Activated naive CD8-positive, alpha-beta T cell treated with anti-CD3 and anti-CD28 coated beads, Interleukin-2, amount 50 U/mL, for 24 hours (primary cell): Measurements from ENCODE around the gene ZSWIM5.
"Not testable (repeated sequence)": the region's sequence is repeated elsewhere in the genome, so short reads cannot be mapped to it uniquely, and the experiment has no call there.

Source experiments
- ATAC-seq: fragments of 150-1000 bp; cut with Tn5 transposase; one replicate; pipeline ENCODE4 v1.10.0; 2021
- DNase-seq: peaks from one replicate; pipeline ENCODE4 v3.0.0; 2021
- H3K27ac Mint-ChIP-seq: one replicate; pipeline ENCODE4 v1.8.0; 2021; ENCODE audit warnings: mild to moderate bottlenecking, mixed read lengths
- H3K27me3 Mint-ChIP-seq: one replicate; pipeline ENCODE4 v1.8.0; 2021; ENCODE audit warnings: mixed read lengths
- H3K36me3 Mint-ChIP-seq: one replicate; pipeline ENCODE4 v1.8.0; 2021; ENCODE audit warnings: low read depth, mixed read lengths
- H3K4me1 Mint-ChIP-seq: one replicate; pipeline ENCODE4 v1.8.0; 2021; ENCODE audit warnings: mixed read lengths
- H3K4me3 Mint-ChIP-seq: one replicate; pipeline ENCODE4 v1.8.0; 2021; ENCODE audit warnings: mild to moderate bottlenecking, moderate library complexity, mixed read lengths
- H3K9me3 Mint-ChIP-seq: one replicate; pipeline ENCODE4 v1.8.0; 2021; ENCODE audit warnings: mixed read lengths

The ZSWIM5 gene

DNA sequence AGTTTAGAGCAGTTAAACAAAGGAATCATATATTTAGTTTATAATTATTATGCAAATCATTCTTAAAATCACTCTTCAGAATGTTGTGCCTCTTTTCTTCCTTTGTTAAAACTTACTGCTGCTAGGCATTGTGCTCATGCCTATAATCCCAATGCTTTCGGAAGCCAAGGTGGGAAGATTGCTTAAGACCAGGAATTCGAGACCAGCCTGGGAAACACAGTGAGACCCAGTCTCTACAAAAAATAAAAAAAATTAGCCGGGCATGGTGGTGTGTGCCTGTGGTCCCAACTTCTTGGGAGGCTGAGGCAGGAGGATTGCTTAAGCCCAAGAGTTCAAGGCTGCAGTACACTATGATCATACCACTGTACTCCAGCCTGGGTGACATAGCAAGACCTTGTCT is 33.6 kb downstream of the ZSWIM5 start:
- no peak for DNase-seq
- Mint-ChIP-seq H3K36me3 (no peaks in the 10 kb centered on the region), H3K9me3 (no peaks in the 10 kb centered on the region), H3K4me1 (no peaks in the 10 kb centered on the region), H3K4me3 (no peak overlapping the region), H3K27ac (no peak overlapping the region), H3K27me3 (no peaks in the 10 kb centered on the region)
- ATAC-seq = no peak

DNA sequence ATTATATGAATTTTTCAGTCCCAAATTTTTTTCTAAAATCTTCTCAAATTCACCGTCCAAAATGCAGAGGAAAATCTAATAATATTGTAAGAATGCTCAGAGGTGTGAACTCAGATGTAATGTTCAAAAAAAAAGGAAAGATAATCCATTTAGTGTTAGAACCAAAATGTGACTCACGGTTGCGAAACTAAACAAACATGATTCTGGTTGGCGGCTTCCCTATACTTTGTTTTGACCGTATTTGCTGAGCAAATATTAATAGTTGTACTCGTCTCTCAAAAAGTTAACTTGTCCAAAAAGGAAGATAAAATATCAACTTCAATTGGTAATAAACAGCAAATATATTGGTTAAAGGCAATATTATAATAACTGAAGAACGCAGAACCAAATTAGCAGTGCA is 34.4 kb downstream of the ZSWIM5 start:
- no peak overlapping the region for H3K4me3 Mint-ChIP-seq
- H3K27ac Mint-ChIP-seq = no peak overlapping the region
- H3K9me3 Mint-ChIP-seq = no peaks in the 10 kb centered on the region
- H3K4me1 Mint-ChIP-seq = no peaks in the 10 kb centered on the region
- no peaks in the 10 kb centered on the region for H3K36me3 Mint-ChIP-seq
- ATAC-seq (no peak), DNase-seq (no peak)
- no peaks in the 10 kb centered on the region for H3K27me3 Mint-ChIP-seq

DNA sequence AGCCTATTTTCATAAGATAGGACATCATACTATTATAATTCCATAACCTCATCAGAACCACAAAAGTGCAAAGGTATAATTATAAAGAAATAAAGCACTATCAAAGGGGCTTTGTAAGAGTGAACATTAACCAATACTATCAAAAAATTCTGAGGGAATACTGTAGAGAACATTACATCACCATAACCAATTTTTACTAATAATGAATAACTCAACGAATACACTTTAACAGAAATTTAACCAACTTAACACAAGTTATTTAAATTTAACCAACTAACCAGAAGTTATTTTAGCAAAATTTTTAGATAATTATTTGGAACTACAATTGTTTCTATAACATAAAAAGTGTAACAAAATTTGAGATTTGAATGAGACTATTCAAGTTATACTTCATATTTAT is 34.8 kb downstream of the ZSWIM5 start:
- no peaks in the 10 kb centered on the region for H3K36me3 Mint-ChIP-seq
- ATAC-seq (no peak), DNase-seq (no peak)
- no peaks in the 10 kb centered on the region for H3K27me3 Mint-ChIP-seq
- H3K4me1 Mint-ChIP-seq = no peaks in the 10 kb centered on the region
- no peak overlapping the region for H3K27ac Mint-ChIP-seq
- no peak overlapping the region for H3K4me3 Mint-ChIP-seq
- H3K9me3 Mint-ChIP-seq = peaks cover under 1% of the 10 kb centered on the region

DNA sequence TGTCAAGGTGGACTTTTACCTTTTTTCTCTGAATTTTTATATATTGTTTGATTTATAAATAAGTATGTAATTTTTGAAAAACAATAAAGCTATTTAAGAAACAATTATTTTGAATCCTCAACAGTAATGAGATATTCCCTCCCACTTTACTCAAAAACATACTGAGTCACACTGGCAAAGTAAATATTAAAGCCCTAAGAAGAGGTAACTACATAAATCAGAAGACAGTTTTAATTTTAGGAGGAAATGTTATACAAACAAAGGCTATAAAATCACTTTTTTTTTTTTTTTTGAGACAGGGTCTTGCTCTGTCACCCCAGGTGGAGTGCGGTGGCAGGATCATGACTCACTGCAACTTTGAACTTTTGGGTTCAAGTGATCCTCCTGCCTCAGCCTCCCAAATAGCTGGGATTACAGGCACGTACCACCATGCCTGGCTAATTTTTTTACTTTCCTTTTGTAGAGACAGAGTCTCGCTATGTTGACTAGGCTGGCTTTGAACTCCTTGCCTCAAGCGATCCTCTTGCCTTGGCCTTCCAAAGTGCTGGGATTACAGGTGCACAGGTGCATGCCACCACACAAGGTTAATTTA is 36.2 kb downstream of the ZSWIM5 start:
- no peak overlapping the region for H3K27ac Mint-ChIP-seq
- no peak for DNase-seq
- H3K4me1 Mint-ChIP-seq = no peaks in the 10 kb centered on the region
- peaks cover 5% of the 10 kb centered on the region for H3K9me3 Mint-ChIP-seq
- no peak for ATAC-seq
- H3K4me3 Mint-ChIP-seq = no peak overlapping the region
- no peaks in the 10 kb centered on the region for H3K36me3 Mint-ChIP-seq
- H3K27me3 Mint-ChIP-seq = no peaks in the 10 kb centered on the region

DNA sequence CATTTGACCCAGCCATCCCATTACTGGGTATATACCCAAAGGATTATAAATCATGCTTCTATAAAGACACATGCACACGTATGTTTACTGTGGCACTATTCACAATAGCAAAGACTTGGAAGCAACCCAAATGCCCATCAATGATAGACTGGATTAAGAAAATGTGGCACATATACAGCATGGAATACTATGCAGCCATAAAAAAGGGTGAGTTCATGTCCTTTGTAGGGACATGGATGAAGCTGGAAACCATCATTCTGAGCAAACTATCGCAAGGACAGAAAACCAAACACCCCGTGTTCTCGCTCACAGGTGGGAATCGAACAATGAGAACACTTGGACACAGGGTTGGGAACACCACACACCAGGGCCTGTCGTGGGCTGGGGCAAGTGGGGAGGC is 38.5 kb downstream of the ZSWIM5 start:
- not testable (repeated sequence) for H3K4me1 Mint-ChIP-seq, H3K4me3 Mint-ChIP-seq, ATAC-seq, H3K36me3 Mint-ChIP-seq, H3K27me3 Mint-ChIP-seq, DNase-seq, H3K27ac Mint-ChIP-seq
- peaks cover 22% of the 10 kb centered on the region for H3K9me3 Mint-ChIP-seq

DNA sequence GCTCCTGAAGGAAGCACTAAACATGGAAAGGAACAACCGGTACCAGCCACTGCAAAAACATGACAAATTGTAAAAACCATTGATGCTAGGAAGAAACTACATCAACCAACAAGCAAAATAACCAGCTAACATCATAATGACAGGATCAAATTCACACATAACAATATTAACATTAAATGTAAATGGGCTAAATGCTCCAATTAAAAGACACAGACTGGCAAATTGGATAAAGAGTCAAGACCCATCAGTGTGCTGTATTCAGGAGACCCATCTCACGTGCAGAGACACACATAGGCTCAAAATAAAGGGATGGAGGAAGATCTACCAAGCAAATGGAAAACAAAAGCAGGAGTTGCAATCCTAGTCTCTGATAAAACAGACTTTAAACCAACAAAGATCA is 42.1 kb downstream of the ZSWIM5 start:
- not testable (repeated sequence) for H3K27me3 Mint-ChIP-seq, DNase-seq, H3K4me3 Mint-ChIP-seq, ATAC-seq, H3K36me3 Mint-ChIP-seq, H3K27ac Mint-ChIP-seq
- Mint-ChIP-seq H3K9me3 (peaks cover 22% of the 10 kb centered on the region), H3K4me1 (peaks cover 18% of the 10 kb centered on the region)

DNA sequence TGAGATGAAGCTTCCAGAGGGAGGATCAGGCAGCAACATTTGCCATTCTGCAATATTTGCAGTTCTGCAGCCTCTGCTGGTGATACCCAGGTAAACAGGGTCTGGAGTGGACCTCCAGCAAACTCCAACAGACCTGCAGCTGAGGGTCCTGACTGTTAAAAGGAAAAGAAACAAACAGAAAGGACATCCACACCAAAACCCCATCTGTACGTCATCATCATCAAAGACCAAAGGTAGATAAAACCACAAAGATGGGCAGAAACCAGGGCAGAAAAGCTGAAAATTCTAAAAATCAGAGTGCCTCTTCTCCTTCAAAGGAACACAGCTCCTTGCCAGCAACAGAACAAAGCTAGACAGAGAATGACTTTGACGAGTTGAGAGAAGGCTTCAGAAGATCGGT is 43.3 kb downstream of the ZSWIM5 start:
- not testable (repeated sequence) for H3K27ac Mint-ChIP-seq, H3K36me3 Mint-ChIP-seq, H3K27me3 Mint-ChIP-seq, ATAC-seq, H3K4me3 Mint-ChIP-seq, DNase-seq
- H3K4me1 Mint-ChIP-seq = peaks cover 18% of the 10 kb centered on the region
- peaks cover 22% of the 10 kb centered on the region for H3K9me3 Mint-ChIP-seq

DNA sequence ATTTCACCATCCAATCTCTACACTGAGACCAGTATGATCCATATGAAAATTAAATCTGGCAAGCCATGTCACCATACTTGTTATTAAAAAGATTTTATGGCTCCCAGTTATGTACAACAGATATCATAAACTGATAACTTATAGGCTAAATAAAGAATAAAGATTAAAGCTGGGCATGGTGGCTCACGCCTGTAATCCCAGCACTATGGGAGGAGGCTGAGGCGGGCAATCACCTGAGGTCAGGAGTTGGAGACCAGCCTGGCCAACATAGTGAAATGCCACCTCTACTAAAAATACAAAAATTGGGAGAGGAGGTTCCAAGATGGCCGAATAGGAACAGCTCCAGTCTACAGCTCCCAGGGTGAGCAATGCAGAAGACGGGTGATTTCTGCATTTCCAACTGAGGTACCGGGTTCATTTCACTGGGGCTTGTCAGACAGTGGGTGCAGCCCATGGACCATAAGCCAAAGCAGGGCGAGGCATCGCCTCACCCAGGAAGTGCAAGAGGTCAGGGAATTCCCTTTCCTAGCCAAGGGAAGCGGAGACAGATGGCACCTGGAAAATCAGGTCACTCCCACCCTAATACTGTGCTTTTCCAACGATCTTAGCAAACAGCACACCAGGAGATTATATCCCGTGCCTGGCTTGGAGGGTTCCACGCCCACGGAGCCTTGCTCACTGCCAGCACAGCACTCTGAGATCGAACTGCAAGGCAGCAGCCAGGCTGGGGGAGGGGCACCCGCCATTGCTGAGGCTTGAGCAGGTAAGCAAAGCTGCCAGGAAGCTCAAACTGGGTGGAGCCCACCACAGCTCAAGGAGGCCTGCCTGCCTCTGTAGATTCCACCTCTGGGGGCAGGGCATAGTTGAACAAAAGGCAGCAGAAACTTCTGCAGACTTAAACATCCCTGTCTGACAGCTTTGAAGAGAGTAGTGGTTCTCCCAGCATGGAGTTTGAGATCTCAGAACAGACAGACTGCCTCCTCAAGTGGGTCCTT is 44.1 kb downstream of the ZSWIM5 start:
- DNase-seq = peak; percentile 15
- not testable (repeated sequence) for H3K27me3 Mint-ChIP-seq, H3K36me3 Mint-ChIP-seq, ATAC-seq, H3K4me3 Mint-ChIP-seq, H3K27ac Mint-ChIP-seq
- Mint-ChIP-seq H3K9me3 (peaks cover 22% of the 10 kb centered on the region), H3K4me1 (peaks cover 18% of the 10 kb centered on the region)

DNA sequence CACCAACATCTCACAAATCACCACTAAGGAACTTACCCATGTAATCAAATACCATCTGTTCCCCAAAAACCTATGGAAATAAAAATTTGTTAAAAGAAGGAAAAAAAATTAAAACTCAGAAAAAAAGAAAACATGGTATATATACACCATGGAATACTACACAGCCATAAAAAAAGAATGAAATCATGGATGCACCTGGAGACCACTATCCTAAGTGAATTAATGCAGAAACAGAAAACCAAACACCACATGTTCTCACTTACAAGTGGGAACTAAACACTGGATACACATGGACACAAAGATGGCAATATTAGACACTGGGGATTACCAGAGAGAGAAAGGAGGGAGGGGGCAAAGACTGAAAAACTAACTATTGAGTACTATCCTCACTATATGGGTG is 50.4 kb downstream of the ZSWIM5 start:
- H3K36me3 Mint-ChIP-seq = no peaks in the 10 kb centered on the region
- peaks cover 3% of the 10 kb centered on the region for H3K27me3 Mint-ChIP-seq
- H3K27ac Mint-ChIP-seq = no peak overlapping the region
- H3K4me3 Mint-ChIP-seq = no peak overlapping the region
- peaks cover 10% of the 10 kb centered on the region for H3K9me3 Mint-ChIP-seq
- no peak for DNase-seq
- ATAC-seq = no peak
- H3K4me1 Mint-ChIP-seq = no peaks in the 10 kb centered on the region

DNA sequence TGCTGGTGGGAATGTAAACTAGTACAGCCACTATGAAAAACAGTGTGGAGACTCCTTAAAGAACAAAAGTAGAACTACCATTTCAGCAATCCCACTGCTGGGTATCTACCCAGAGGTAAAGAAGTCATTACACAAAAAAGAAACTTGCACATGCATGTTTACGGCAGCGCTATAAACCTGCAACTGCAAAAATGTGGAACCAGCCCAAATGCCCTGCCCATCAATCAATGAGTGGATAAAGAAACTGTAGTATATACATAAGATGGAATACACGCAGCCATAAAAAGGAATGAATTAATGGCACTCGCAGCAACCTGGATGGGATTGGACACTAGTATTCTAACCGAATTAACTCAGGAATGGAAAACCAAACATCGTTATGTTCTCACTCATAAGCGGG is 51.0 kb downstream of the ZSWIM5 start:
- peaks cover 10% of the 10 kb centered on the region for H3K9me3 Mint-ChIP-seq
- DNase-seq (no peak), ATAC-seq (no peak)
- H3K4me3 Mint-ChIP-seq = no peak overlapping the region
- H3K4me1 Mint-ChIP-seq = no peaks in the 10 kb centered on the region
- no peaks in the 10 kb centered on the region for H3K36me3 Mint-ChIP-seq
- no peak overlapping the region for H3K27ac Mint-ChIP-seq
- peaks cover 3% of the 10 kb centered on the region for H3K27me3 Mint-ChIP-seq

DNA sequence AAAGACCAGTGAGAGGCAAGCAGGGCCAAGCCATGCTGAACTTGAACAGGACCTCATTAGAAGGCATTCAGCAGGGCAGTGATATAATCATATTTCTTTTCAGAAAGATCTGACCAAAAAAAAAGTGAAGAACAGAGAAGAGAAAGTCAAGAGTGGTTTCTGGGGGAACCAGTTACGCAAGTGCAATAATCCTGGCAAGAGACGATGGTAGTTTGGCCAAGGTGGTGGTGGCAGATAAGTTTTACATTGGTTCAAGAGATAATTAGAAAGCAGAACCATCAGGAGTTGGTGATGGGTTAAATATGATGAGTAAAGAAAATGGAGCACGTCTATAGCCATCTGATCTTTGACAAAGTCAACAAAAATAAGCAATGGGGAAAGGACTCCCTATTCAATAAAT is 54.3 kb downstream of the ZSWIM5 start:
- no peak for ATAC-seq
- DNase-seq = no peak
- Mint-ChIP-seq H3K27ac (no peak overlapping the region), H3K4me1 (peaks cover 5% of the 10 kb centered on the region), H3K9me3 (peaks cover 10% of the 10 kb centered on the region), H3K27me3 (peaks cover 3% of the 10 kb centered on the region), H3K4me3 (no peak overlapping the region), H3K36me3 (no peaks in the 10 kb centered on the region)

DNA sequence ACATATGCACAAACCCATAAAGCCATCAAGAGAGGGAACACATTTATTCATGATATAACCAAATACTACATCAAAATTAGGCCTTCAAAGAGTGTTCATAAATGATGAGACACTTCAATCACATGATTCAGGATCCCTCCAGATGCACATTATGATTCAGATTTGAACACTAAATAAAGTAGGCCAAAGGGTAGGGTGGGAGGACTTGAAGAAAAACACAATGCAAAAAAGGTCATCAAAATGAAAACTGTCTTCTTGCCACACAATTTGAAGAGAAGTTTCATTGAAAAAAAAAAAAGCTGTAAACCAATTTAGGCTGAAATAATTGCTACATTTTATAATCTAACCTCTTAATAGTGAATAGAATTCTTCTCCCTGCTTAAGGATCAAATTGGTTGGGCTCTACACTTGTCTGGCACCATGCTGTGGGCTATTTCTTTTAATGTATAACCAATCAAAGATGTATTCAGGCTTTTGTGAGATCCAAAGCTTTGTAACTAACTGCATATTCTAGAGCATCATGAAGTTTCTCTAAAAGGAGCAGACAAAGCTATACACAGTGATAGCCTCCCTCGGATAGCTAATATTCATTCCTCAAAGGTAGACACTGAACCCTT is 58.1 kb downstream of the ZSWIM5 start:
- no peaks in the 10 kb centered on the region for H3K9me3 Mint-ChIP-seq
- H3K4me1 Mint-ChIP-seq = peaks cover 5% of the 10 kb centered on the region
- DNase-seq (no peak), ATAC-seq (no peak)
- no peak overlapping the region for H3K27ac Mint-ChIP-seq
- H3K4me3 Mint-ChIP-seq = no peak overlapping the region
- H3K36me3 Mint-ChIP-seq = no peaks in the 10 kb centered on the region
- H3K27me3 Mint-ChIP-seq = no peaks in the 10 kb centered on the region

DNA sequence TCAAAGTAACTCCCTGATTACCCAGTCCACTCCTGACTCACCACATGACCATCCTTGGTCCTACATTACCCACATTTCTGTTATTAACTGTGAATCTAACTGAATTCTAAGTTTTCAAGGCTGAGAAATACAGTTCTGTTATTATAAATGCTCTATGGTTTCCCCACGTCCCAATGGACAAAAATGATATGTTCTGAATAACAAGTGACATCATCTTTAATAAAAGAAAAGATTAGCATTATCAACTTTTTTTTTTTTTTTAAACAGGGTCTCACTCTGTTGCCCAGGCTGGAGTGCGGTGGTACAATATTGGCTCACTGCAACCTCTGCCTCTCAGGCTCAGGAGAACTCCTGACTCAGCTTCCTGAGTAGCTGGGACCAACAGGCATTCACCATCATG is 59.6 kb downstream of the ZSWIM5 start:
- no peak for DNase-seq
- Mint-ChIP-seq H3K27ac (no peak overlapping the region), H3K36me3 (no peaks in the 10 kb centered on the region), H3K4me3 (no peak overlapping the region), H3K9me3 (no peaks in the 10 kb centered on the region), H3K4me1 (peaks cover 5% of the 10 kb centered on the region), H3K27me3 (no peaks in the 10 kb centered on the region)
- no peak for ATAC-seq

DNA sequence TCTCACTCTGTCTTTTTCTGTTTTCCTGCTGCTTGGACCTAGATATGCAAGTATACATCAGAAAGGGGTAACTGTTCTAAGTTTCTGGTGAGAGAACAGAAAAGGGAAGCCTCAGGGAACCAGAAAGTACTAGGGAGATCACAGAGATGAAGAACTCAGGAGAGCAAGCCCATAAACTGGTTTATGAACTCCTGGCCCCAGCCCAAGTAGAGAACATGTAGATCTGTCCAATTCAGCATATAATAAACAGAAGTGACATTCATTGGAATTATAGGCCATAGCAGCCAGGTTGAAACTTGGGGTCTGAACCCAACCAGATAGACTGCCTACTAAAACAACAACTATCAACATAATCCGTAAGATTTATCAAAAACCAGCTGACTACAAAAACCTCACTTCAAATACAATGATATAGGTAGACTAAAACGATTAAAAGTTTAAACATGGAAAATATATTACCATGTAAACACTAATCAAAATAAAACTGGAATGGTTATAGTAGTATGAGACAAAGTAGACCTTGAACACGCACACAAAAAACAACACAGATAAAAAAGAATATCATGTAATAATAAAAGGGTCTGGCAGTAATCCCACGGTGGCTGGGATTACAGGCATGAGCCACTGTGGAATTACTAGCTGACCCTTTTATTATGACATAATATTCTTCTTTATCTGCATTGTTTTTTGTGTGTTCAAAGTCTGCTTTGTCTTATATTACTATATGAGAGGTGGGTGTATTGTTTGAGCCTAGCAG is 65.0 kb downstream of the ZSWIM5 start:
- Mint-ChIP-seq H3K27me3 (no peaks in the 10 kb centered on the region), H3K36me3 (no peaks in the 10 kb centered on the region), H3K9me3 (no peaks in the 10 kb centered on the region), H3K4me1 (no peaks in the 10 kb centered on the region), H3K27ac (no peak overlapping the region), H3K4me3 (no peak overlapping the region)
- no peak for ATAC-seq
- no peak for DNase-seq
